Spleen (tissue), 7 donors: ENCODE results near the gene PTPRN2.

Source experiments
- POLR2A ChIP-seq, 3 donors: fragments of 450-650 bp; IDR thresholded peaks; one replicate each; pipeline ENCODE4 v1.5.1; 2017; ENCODE audit warnings: antibody characterized with exemption in 3 of 3, mild to moderate bottlenecking in 1 of 3
- POLR2AphosphoS5 ChIP-seq, 3 donors: sonication (generic); formaldehyde crosslinking; IDR thresholded peaks; one replicate each; pipeline ENCODE4 v1.5.1; 2017; ENCODE audit warnings: antibody characterized with exemption in 3 of 3
- TF ChIP-seq, protein P1 (sequence below), 11 experiments: fragments of 200-600 bp in 7 of 11; fragments of 450-650 bp in 4 of 11; sonication (generic) in 4 of 11; IDR thresholded peaks in 8 of 11; conservative IDR thresholded peaks in 3 of 11; 1 replicate in 7 of 11; 2 replicates in 4 of 11; pipeline versions ENCODE4 v1.4.0 to v1.8.0; 2016 to 2021; ENCODE audit warnings: antibody characterized with exemption in 11 of 11, inconsistent platforms in 4 of 11, mild to moderate bottlenecking in 1 of 11
- donor health status: DM: no; HTN: no; CAD: no; lungs with moderate emphysema.
- donor health status: DM: no; HTN: no; CAD: no.
- donor health status: DM: no; HTN: no; CAD: no.

GRCh38 chr7:157731126-157731525, 856.5 kb downstream of the PTPRN2 start:
- TF ChIP-seq POLR2A (IDR thresholded peaks at IDR 0.05) = no peak
- TF ChIP-seq, protein P1, sequence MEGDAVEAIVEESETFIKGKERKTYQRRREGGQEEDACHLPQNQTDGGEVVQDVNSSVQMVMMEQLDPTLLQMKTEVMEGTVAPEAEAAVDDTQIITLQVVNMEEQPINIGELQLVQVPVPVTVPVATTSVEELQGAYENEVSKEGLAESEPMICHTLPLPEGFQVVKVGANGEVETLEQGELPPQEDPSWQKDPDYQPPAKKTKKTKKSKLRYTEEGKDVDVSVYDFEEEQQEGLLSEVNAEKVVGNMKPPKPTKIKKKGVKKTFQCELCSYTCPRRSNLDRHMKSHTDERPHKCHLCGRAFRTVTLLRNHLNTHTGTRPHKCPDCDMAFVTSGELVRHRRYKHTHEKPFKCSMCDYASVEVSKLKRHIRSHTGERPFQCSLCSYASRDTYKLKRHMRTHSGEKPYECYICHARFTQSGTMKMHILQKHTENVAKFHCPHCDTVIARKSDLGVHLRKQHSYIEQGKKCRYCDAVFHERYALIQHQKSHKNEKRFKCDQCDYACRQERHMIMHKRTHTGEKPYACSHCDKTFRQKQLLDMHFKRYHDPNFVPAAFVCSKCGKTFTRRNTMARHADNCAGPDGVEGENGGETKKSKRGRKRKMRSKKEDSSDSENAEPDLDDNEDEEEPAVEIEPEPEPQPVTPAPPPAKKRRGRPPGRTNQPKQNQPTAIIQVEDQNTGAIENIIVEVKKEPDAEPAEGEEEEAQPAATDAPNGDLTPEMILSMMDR (IDR thresholded peaks at IDR 0.05 in 8 of 11, conservative IDR thresholded peaks at IDR 0.05 in 3 of 11) = no peak
- no peak for TF ChIP-seq POLR2AphosphoS5 (IDR thresholded peaks at IDR 0.05)
